BJ (cell line): Measurements from ENCODE around the gene DNAJB1. TPM values are rescaled to one million over a fixed set of nuclear protein-coding genes. Genes with fewer than 3 reads are reported as not detected.

Source experiments
- CTCF ChIA-PET: fragments of 350-600 bp; formaldehyde crosslinking; extraction: SDS; loops from one replicate; lab custom pipeline; 2021; ENCODE audit warnings: antibody characterized with exemption, inconsistent platforms; lab: Yijun Ruan, JAX
- POLR2A ChIA-PET: fragments of 300-600 bp; sonication (Branson Sonifier 250); formaldehyde crosslinking; extraction: SDS; loops from one replicate; lab custom pipeline; 2021; ENCODE audit warnings: antibody characterized with exemption; lab: Charles Lee
- DNase-seq: peaks from one replicate; pipeline ENCODE4 v3.0.0-alpha.2; 2011; ENCODE audit warnings: low read depth
- H3K27me3 ChIP-seq: 2 replicates; pipeline ENCODE4 v1.6.0; 2011; ENCODE audit warnings: low read length; ENCODE audit not compliant: control insufficient read depth, insufficient read depth
- H3K36me3 ChIP-seq: 2 replicates; pipeline ENCODE4 v1.5.1; 2011; ENCODE audit warnings: low read length; ENCODE audit not compliant: control insufficient read depth, insufficient read depth
- H3K4me3 ChIP-seq: 2 replicates; pipeline ENCODE4 v1.5.1; 2011; ENCODE audit warnings: low read depth, mild to moderate bottlenecking, control low read depth, low read length
- CTCF ChIP-seq: IDR thresholded peaks from 2 replicates; pipeline ENCODE4 v1.5.1; 2011; ENCODE audit warnings: low read depth, mild to moderate bottlenecking, control low read depth, inconsistent platforms, low read length, moderate library complexity; ENCODE audit not compliant: insufficient read depth
- polyA plus RNA-seq: library from polyadenylated mRNA; depleted of rRNA; stranded (reverse); fragments of >200 nt; gene quantifications from 2 replicates; pipeline ENCODE4 v1.2.3, GENCODE V29; 2011

The DNAJB1 gene
- polyA plus RNA-seq, 1 experiment, result 133 TPM

GRCh38 chr19:14472202-14472938 lies 45.8 kb downstream of the DNAJB1 start:
- TF ChIP-seq CTCF, result peak; percentile 94
- ChIA-PET POLR2A (no interaction called here), CTCF (interaction anchor here (0.6 to 2.2 kb wide), 22 partner anchors 10 to 400 kb away, joined by 3 to 24 read pairs (median 4); partner anchors contain the start of gene MISP3)
- peaks cover 27% of the 10 kb centered on the region for H3K36me3 ChIP-seq
- H3K27me3 ChIP-seq, result no peaks in the 10 kb centered on the region; the same call in 1 of the 2 replicates
- no peak overlapping the region for H3K4me3 ChIP-seq
- no peak for DNase-seq

- H3K4me3 ChIP-seq, result no peak overlapping the region
- ChIA-PET POLR2A (no interaction called here), CTCF (interaction anchor here (0.5 to 2.2 kb wide), 13 partner anchors 9 to 1416 kb away, joined by 3 to 24 read pairs (median 4); no protein-coding TSS in a partner anchor)
These were observed 46.6 kb downstream of the DNAJB1 start for GRCh38 chr19:14471436-14472187.

GRCh38 chr19:14470031-14470876 lies 47.9 kb downstream of the DNAJB1 start:
- ChIA-PET POLR2A (no interaction called here), CTCF (interaction anchor here (0.8 kb wide), 1 partner anchor 12 kb away, joined by 3 read pairs; no protein-coding TSS in a partner anchor)
- peaks cover 30% of the 10 kb centered on the region for H3K36me3 ChIP-seq
- TF ChIP-seq CTCF, result no peak
- H3K27me3 ChIP-seq, result no peaks in the 10 kb centered on the region; the same call in 1 of the 2 replicates
- H3K4me3 ChIP-seq, result no peak overlapping the region
- no peak for DNase-seq

More at GRCh38 chr19:14471436-14472187, 46.6 kb downstream of the DNAJB1 start:
- no peaks in the 10 kb centered on the region; the same call in 1 of the 2 replicates for H3K27me3 ChIP-seq
- peaks cover 27% of the 10 kb centered on the region for H3K36me3 ChIP-seq
- TF ChIP-seq CTCF, result no peak
- DNase-seq, result no peak

GRCh38 chr19:14467816-14468215 lies 50.4 kb downstream of the DNAJB1 start:
- peaks cover 43% of the 10 kb centered on the region for H3K36me3 ChIP-seq
- H3K4me3 ChIP-seq, result no peak overlapping the region
- ChIA-PET POLR2A (no interaction called here), CTCF (interaction anchor here (1.3 to 4.2 kb wide), 3 partner anchors 12 to 119 kb away, joined by 3 to 16 read pairs (median 4); partner anchors contain the start of gene PKN1)
- peak; percentile 12; the same call in 1 of the 2 replicates for TF ChIP-seq CTCF
- no peaks in the 10 kb centered on the region for H3K27me3 ChIP-seq
- DNase-seq, result no peak
